SK-N-SH (cell line): Measurements from ENCODE around the gene IQCE.

Experiments used
- SIN3A ChIP-seq: IDR thresholded peaks from 2 replicates; pipeline ENCODE4 v1.6.1; 2012; ENCODE audit warnings: low read depth, mild to moderate bottlenecking, low read length, moderate library complexity, borderline replicate concordance
- TAF1 ChIP-seq: IDR thresholded peaks from 2 replicates; pipeline ENCODE4 v1.6.1; 2012; ENCODE audit warnings: low read depth, mild to moderate bottlenecking, low read length, moderate library complexity, borderline replicate concordance
- TCF12 ChIP-seq: IDR thresholded peaks from 2 replicates; pipeline ENCODE4 v1.4.0; 2012
- TF ChIP-seq, protein P1 (sequence below): IDR thresholded peaks from 2 replicates; pipeline ENCODE4 v1.4.0; 2012; ENCODE audit warnings: low read depth
- TF ChIP-seq, protein P2 (sequence below): fragments of 200-600 bp; sonication (generic); IDR thresholded peaks from 2 replicates; pipeline ENCODE4 v1.6.1; 2017; ENCODE audit warnings: antibody characterized with exemption, mild to moderate bottlenecking, moderate library complexity

- TF ChIP-seq, protein P1, sequence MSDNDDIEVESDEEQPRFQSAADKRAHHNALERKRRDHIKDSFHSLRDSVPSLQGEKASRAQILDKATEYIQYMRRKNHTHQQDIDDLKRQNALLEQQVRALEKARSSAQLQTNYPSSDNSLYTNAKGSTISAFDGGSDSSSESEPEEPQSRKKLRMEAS: no peak
- TF ChIP-seq TCF12: no peak
- TF ChIP-seq, protein P2, sequence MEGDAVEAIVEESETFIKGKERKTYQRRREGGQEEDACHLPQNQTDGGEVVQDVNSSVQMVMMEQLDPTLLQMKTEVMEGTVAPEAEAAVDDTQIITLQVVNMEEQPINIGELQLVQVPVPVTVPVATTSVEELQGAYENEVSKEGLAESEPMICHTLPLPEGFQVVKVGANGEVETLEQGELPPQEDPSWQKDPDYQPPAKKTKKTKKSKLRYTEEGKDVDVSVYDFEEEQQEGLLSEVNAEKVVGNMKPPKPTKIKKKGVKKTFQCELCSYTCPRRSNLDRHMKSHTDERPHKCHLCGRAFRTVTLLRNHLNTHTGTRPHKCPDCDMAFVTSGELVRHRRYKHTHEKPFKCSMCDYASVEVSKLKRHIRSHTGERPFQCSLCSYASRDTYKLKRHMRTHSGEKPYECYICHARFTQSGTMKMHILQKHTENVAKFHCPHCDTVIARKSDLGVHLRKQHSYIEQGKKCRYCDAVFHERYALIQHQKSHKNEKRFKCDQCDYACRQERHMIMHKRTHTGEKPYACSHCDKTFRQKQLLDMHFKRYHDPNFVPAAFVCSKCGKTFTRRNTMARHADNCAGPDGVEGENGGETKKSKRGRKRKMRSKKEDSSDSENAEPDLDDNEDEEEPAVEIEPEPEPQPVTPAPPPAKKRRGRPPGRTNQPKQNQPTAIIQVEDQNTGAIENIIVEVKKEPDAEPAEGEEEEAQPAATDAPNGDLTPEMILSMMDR: no peak
- no peak for TF ChIP-seq SIN3A
- no peak for TF ChIP-seq TAF1
These were observed 7.6 kb downstream of the IQCE start for GRCh38 chr7:2566348-2566889.
